Keratinocyte (primary cell): ENCODE data around the gene PXYLP1. TPM values are rescaled to one million over a fixed set of nuclear protein-coding genes. Genes with fewer than 3 reads are reported as not detected.

ENCODE experiments used
- DNase-seq: peaks from one replicate; pipeline ENCODE4 v3.0.0-alpha.2; 2011; ENCODE audit warnings: low read depth, missing footprints, low spot score
- FAIRE-seq: peaks from 2 replicates; lab custom pipeline; 2011; peaks lifted over from hg19 to GRCh38; lab: Jason Lieb, UNC
- H2AFZ ChIP-seq: 2 replicates; pipeline ENCODE4 v1.6.0; 2012; ENCODE audit warnings: low read length, control low read depth, inconsistent platforms; ENCODE audit not compliant: control insufficient read depth
- H3K27ac ChIP-seq: 2 replicates; pipeline ENCODE4 v1.5.1; 2011; ENCODE audit warnings: low read length; ENCODE audit not compliant: control insufficient read depth, insufficient read depth
- H3K27me3 ChIP-seq: 3 replicates; pipeline ENCODE4 v1.6.0; 2011; ENCODE audit warnings: low read length; ENCODE audit not compliant: control insufficient read depth, insufficient read depth; ENCODE audit errors: extremely low read depth
- H3K36me3 ChIP-seq, 2 experiments: 2 replicates in 1 of 2; 3 replicates in 1 of 2; pipeline ENCODE4 v1.5.1; 2011; ENCODE audit warnings: low read length in 2 of 2, mild to moderate bottlenecking in 1 of 2; ENCODE audit not compliant: control insufficient read depth in 2 of 2, insufficient read depth in 2 of 2; ENCODE audit errors: extremely low read depth in 1 of 2
- H3K4me1 ChIP-seq: 3 replicates; pipeline ENCODE4 v1.5.1; 2011; ENCODE audit warnings: low read length; ENCODE audit not compliant: control insufficient read depth, insufficient read depth; ENCODE audit errors: extremely low read depth
- H3K4me2 ChIP-seq: 3 replicates; pipeline ENCODE4 v1.6.0; 2011; ENCODE audit warnings: low read depth, low read length; ENCODE audit not compliant: control insufficient read depth, insufficient read depth; ENCODE audit errors: extremely low read depth
- H3K4me3 ChIP-seq, 3 experiments: fragments of 200-600 bp in 1 of 3; sonication (generic) in 1 of 3; 2 replicates in 2 of 3; 3 replicates in 1 of 3; pipeline ENCODE4 v1.5.1; 2011 to 2016; ENCODE audit warnings: low read length in 3 of 3, mild to moderate bottlenecking in 3 of 3, control low read depth in 2 of 3, inconsistent platforms in 1 of 3, low read depth in 1 of 3, mixed read lengths in 1 of 3, mixed run types in 1 of 3, moderate library complexity in 1 of 3; ENCODE audit not compliant: control insufficient read depth in 2 of 3, insufficient read depth in 2 of 3; ENCODE audit errors: extremely low read depth in 1 of 3
- H3K79me2 ChIP-seq: 2 replicates; pipeline ENCODE4 v1.6.0; 2012; ENCODE audit warnings: low read length; ENCODE audit not compliant: control insufficient read depth, insufficient read depth
- H3K9ac ChIP-seq: 3 replicates; pipeline ENCODE4 v1.6.0; 2011; ENCODE audit warnings: low read length; ENCODE audit not compliant: control insufficient read depth, insufficient read depth; ENCODE audit errors: extremely low read depth
- H3K9me1 ChIP-seq: 3 replicates; pipeline ENCODE4 v1.6.0; 2011; ENCODE audit warnings: low read length; ENCODE audit not compliant: control insufficient read depth, insufficient read depth; ENCODE audit errors: extremely low read depth
- H3K9me3 ChIP-seq: 2 replicates; pipeline ENCODE4 v1.5.1; 2012; ENCODE audit warnings: low read depth, low read length; ENCODE audit not compliant: control insufficient read depth
- H4K20me1 ChIP-seq: 3 replicates; pipeline ENCODE4 v1.6.0; 2011; ENCODE audit warnings: low read length; ENCODE audit not compliant: control insufficient read depth, insufficient read depth; ENCODE audit errors: extremely low read depth
- CTCF ChIP-seq, 3 experiments: IDR thresholded peaks in 1 of 3; conservative IDR thresholded peaks in 1 of 3; optimal IDR thresholded peaks in 1 of 3; 2 replicates in 2 of 3; 3 replicates in 1 of 3; pipeline versions ENCODE3 to v1.5.1; 2011; ENCODE audit warnings: low read length in 3 of 3, mild to moderate bottlenecking in 3 of 3, moderate library complexity in 2 of 3, control low read depth in 1 of 3, inconsistent platforms in 1 of 3; ENCODE audit not compliant: insufficient read depth in 2 of 3; ENCODE audit errors: extremely low read depth in 1 of 3
- EZH2 ChIP-seq: IDR thresholded peaks from one replicate; pipeline ENCODE4 v1.6.1; 2012; ENCODE audit warnings: inconsistent platforms, mild to moderate bottlenecking, low read length, moderate library complexity
- dilution Hi-C: fragments of 300-500 bp; cut with MboI; formaldehyde crosslinking; loops from one replicate; pipeline ENCODE4 v1.7.0; 2020; ENCODE audit warnings: low sequenced_read_pairs; ENCODE audit not compliant: extremely low pct_ligation_motif_present
- polyA plus RNA-seq, 5 experiments: library from polyadenylated mRNA; depleted of rRNA in 3 of 5; stranded (reverse) in 3 of 5; stranded (forward) in 1 of 5; unstranded in 1 of 5; fragments of >200 nt; gene quantifications; 1 replicate in 1 of 5; 2 replicates in 3 of 5; 3 replicates in 1 of 5; pipeline versions ENCODE4 v1.2.1 to v1.2.3, GENCODE V29; 2011 to 2012; ENCODE audit warnings: missing spikeins in 2 of 5, low read depth in 1 of 5, low replicate concordance in 1 of 5

The PXYLP1 gene
- polyA plus RNA-seq, 1 donor (not counting 4 experiments of a cell fraction or from before 2014, with no cell fraction given): 3.0 TPM

GRCh38 chr3:141280690-141281089 lies 49.1 kb downstream of the PXYLP1 start:
- DNase-seq (no peak), FAIRE-seq (no peak)
- dilution Hi-C loops: no loop called here

GRCh38 chr3:141285570-141285969 lies 53.9 kb downstream of the PXYLP1 start:
- no peaks in the 10 kb centered on the region for H4K20me1 ChIP-seq
- H3K9me3 ChIP-seq: no peaks in the 10 kb centered on the region
- H3K4me2 ChIP-seq: no peak overlapping the region
- H2AFZ ChIP-seq: no peak overlapping the region
- FAIRE-seq (no peak), DNase-seq (no peak)
- no peaks in the 10 kb centered on the region for H3K79me2 ChIP-seq
- dilution Hi-C loops: no loop called here
- H3K36me3 ChIP-seq: no peaks in the 10 kb centered on the region
- TF ChIP-seq CTCF (optimal IDR thresholded peaks at IDR 0.05 in 1 of 3, IDR thresholded peaks at IDR 0.05 in 1 of 3, conservative IDR thresholded peaks at IDR 0.05 in 1 of 3; ENCODE audit: extremely low read depth in 1 of 3, insufficient read depth in 2 of 3, low read length in 3 of 3) (no peak), EZH2 (no peak)
- no peaks in the 10 kb centered on the region for H3K4me1 ChIP-seq
- H3K27ac ChIP-seq: no peak overlapping the region
- no peak overlapping the region for H3K9ac ChIP-seq
- no peak overlapping the region for H3K4me3 ChIP-seq
- no peaks in the 10 kb centered on the region for H3K27me3 ChIP-seq
- H3K9me1 ChIP-seq: no peaks in the 10 kb centered on the region

More at GRCh38 chr3:141280690-141281089, 49.1 kb downstream of the PXYLP1 start:
- Histone ChIP-seq H3K79me2 (no peaks in the 10 kb centered on the region), H3K9ac (no peak overlapping the region), H3K27ac (no peak overlapping the region), H2AFZ (no peak overlapping the region), H3K9me1 (no peaks in the 10 kb centered on the region), H3K4me1 (peaks cover 8% of the 10 kb centered on the region), H3K4me2 (no peak overlapping the region), H3K27me3 (no peaks in the 10 kb centered on the region), H4K20me1 (no peaks in the 10 kb centered on the region), H3K4me3 (no peak overlapping the region), H3K9me3 (no peaks in the 10 kb centered on the region), H3K36me3 (no peaks in the 10 kb centered on the region)
- TF ChIP-seq EZH2: no peak
- peak; percentile 11 to 35 (median 25) for TF ChIP-seq CTCF (optimal IDR thresholded peaks at IDR 0.05 in 1 of 3, IDR thresholded peaks at IDR 0.05 in 1 of 3, conservative IDR thresholded peaks at IDR 0.05 in 1 of 3; ENCODE audit: extremely low read depth in 1 of 3, insufficient read depth in 2 of 3, low read length in 3 of 3)
